Prostate gland (tissue), 2 donors: ENCODE measurements around the gene SLC16A13.

Experiments
- CTCF ChIP-seq, 4 experiments: fragments of 200-600 bp in 2 of 4; fragments of 450-650 bp in 2 of 4; sonication (generic) in 2 of 4; IDR thresholded peaks; 1 replicate in 3 of 4; 2 replicates in 1 of 4; pipeline ENCODE4 v1.5.1; 2016 to 2019; ENCODE audit warnings: antibody characterized with exemption in 4 of 4, mild to moderate bottlenecking in 2 of 4, moderate library complexity in 2 of 4
- POLR2A ChIP-seq: fragments of 450-650 bp; IDR thresholded peaks from one replicate; pipeline ENCODE4 v1.6.1; 2016; ENCODE audit warnings: antibody characterized with exemption, mild to moderate bottlenecking
- POLR2AphosphoS5 ChIP-seq: sonication (generic); formaldehyde crosslinking; IDR thresholded peaks from one replicate; pipeline ENCODE4 v1.6.1; 2017; ENCODE audit warnings: antibody characterized with exemption

GRCh38 chr17:6997171-6997570 lies 38.6 kb upstream of the SLC16A13 start:
- no peak for TF ChIP-seq CTCF (IDR thresholded peaks at IDR 0.05)
- TF ChIP-seq POLR2A = no peak
- no peak for TF ChIP-seq POLR2AphosphoS5
